Lower leg skin (tissue), 3 donors: ENCODE results near the gene WWOX.

Experiments used
- CTCF ChIP-seq, 3 donors: fragments of 450-650 bp; IDR thresholded peaks; one replicate each; pipeline ENCODE4 v1.5.1; 2016; ENCODE audit warnings: antibody characterized with exemption in 3 of 3, mild to moderate bottlenecking in 3 of 3, moderate library complexity in 2 of 3
- POLR2A ChIP-seq, 2 donors: fragments of 450-650 bp; IDR thresholded peaks; one replicate each; pipeline ENCODE4 v1.6.1; 2016 to 2017; ENCODE audit warnings: antibody characterized with exemption in 2 of 2, mild to moderate bottlenecking in 1 of 2, moderate library complexity in 1 of 2

- TF ChIP-seq CTCF (IDR thresholded peaks at IDR 0.05) (no peak), POLR2A (IDR thresholded peaks at IDR 0.05) (no peak)
Observed at GRCh38 chr16:78483124-78483992, 383.9 kb downstream of the WWOX start.
